H9 (cell line): ENCODE results near the gene TMEM163. TPM values are rescaled to one million over a fixed set of nuclear protein-coding genes. Genes with fewer than 3 reads are reported as not detected.

Source experiments
- DNase-seq: peaks from one replicate; pipeline ENCODE4 v3.0.0-alpha.2; 2017
- H2AFZ ChIP-seq: one replicate; pipeline ENCODE4 v1.6.1; 2013; ENCODE audit warnings: mild to moderate bottlenecking, low read length, control low read depth, moderate library complexity
- H2AK5ac ChIP-seq: 2 replicates; pipeline ENCODE4 v1.6.1; 2013; ENCODE audit warnings: low read length, control low read depth, mixed read lengths; ENCODE audit not compliant: insufficient read length
- H2BK120ac ChIP-seq: one replicate; pipeline ENCODE4 v1.6.1; 2013; ENCODE audit warnings: low read depth, mild to moderate bottlenecking, low read length, control low read depth, inconsistent platforms; ENCODE audit not compliant: poor library complexity, severe bottlenecking
- H2BK12ac ChIP-seq: 2 replicates; pipeline ENCODE4 v1.6.1; 2013; ENCODE audit warnings: low read length, control low read depth, mixed read lengths, low read depth; ENCODE audit not compliant: insufficient read length
- H2BK15ac ChIP-seq: 2 replicates; pipeline ENCODE4 v1.6.1; 2013; ENCODE audit warnings: low read depth, low read length, control low read depth
- H2BK20ac ChIP-seq: one replicate; pipeline ENCODE4 v1.6.1; 2013; ENCODE audit warnings: low read depth, mild to moderate bottlenecking, low read length, control low read depth, inconsistent platforms; ENCODE audit not compliant: poor library complexity, severe bottlenecking
- H2BK5ac ChIP-seq: 2 replicates; pipeline ENCODE4 v1.6.1; 2013; ENCODE audit warnings: low read length, control low read depth, mixed read lengths; ENCODE audit not compliant: insufficient read length
- H3K14ac ChIP-seq: 2 replicates; pipeline ENCODE4 v1.6.1; 2013; ENCODE audit warnings: low read length, control low read depth; ENCODE audit not compliant: insufficient read depth
- H3K18ac ChIP-seq: 2 replicates; pipeline ENCODE4 v1.6.1; 2013; ENCODE audit warnings: low read depth, mild to moderate bottlenecking, mixed read lengths, low read length, control low read depth; ENCODE audit not compliant: insufficient read length
- H3K23ac ChIP-seq: 2 replicates; pipeline ENCODE4 v1.6.1; 2013; ENCODE audit warnings: low read length, control low read depth, mixed read lengths, low read depth; ENCODE audit not compliant: insufficient read length
- H3K23me2 ChIP-seq: 2 replicates; pipeline ENCODE4 v1.6.1; 2013; ENCODE audit warnings: low read depth, mild to moderate bottlenecking, mixed read lengths, low read length, control low read depth; ENCODE audit not compliant: insufficient read length, poor library complexity, severe bottlenecking
- H3K27ac ChIP-seq: 2 replicates; pipeline ENCODE4 v1.5.1; 2013; ENCODE audit warnings: low read length, control low read depth, mixed read lengths, low read depth; ENCODE audit not compliant: insufficient read length
- H3K27me3 ChIP-seq: 2 replicates; pipeline ENCODE4 v1.6.1; 2013; ENCODE audit warnings: low read length, control low read depth, inconsistent platforms; ENCODE audit not compliant: insufficient read depth
- H3K4ac ChIP-seq: 2 replicates; pipeline ENCODE4 v1.6.1; 2013; ENCODE audit warnings: low read depth, mild to moderate bottlenecking, control low read depth, inconsistent platforms, low read length, moderate library complexity
- H3K4me1 ChIP-seq: 2 replicates; pipeline ENCODE4 v1.6.1; 2013; ENCODE audit warnings: low read length, control low read depth, inconsistent platforms; ENCODE audit not compliant: insufficient read depth
- H3K4me2 ChIP-seq: 2 replicates; pipeline ENCODE4 v1.6.1; 2013; ENCODE audit warnings: low read length, control low read depth, mixed read lengths; ENCODE audit not compliant: insufficient read length, insufficient read depth
- H3K56ac ChIP-seq: 2 replicates; pipeline ENCODE4 v1.6.1; 2013; ENCODE audit warnings: low read depth, mild to moderate bottlenecking, mixed read lengths, low read length, control low read depth; ENCODE audit not compliant: insufficient read length
- H3K79me1 ChIP-seq: 2 replicates; pipeline ENCODE4 v1.6.1; 2013; ENCODE audit warnings: low read depth, mild to moderate bottlenecking, moderate library complexity, low read length, control low read depth, inconsistent platforms; ENCODE audit not compliant: insufficient read depth, poor library complexity, severe bottlenecking
- H3K79me2 ChIP-seq: 2 replicates; pipeline ENCODE4 v1.6.1; 2013; ENCODE audit warnings: low read length, control low read depth, inconsistent platforms; ENCODE audit not compliant: insufficient read depth
- H3K9ac ChIP-seq: 2 replicates; pipeline ENCODE4 v1.6.1; 2013; ENCODE audit warnings: low read length, control low read depth, mixed read lengths; ENCODE audit not compliant: insufficient read length; ENCODE audit errors: extremely low read depth
- H3K9me3 ChIP-seq: one replicate; pipeline ENCODE4 v1.6.1; 2013; ENCODE audit warnings: low read depth, low read length, inconsistent platforms; ENCODE audit not compliant: control insufficient read depth
- H3T11ph ChIP-seq: one replicate; pipeline ENCODE4 v1.6.1; 2013; ENCODE audit warnings: mild to moderate bottlenecking, low read length, control low read depth, inconsistent platforms
- H4K20me1 ChIP-seq: one replicate; pipeline ENCODE4 v1.6.1; 2013; ENCODE audit not compliant: control insufficient read depth, insufficient read length, insufficient read depth
- H4K5ac ChIP-seq: 2 replicates; pipeline ENCODE4 v1.6.1; 2013; ENCODE audit warnings: low read depth, mild to moderate bottlenecking, mixed read lengths, low read length, control low read depth; ENCODE audit not compliant: insufficient read length
- H4K8ac ChIP-seq: replicated peaks from 2 replicates; pipeline ENCODE4 v1.6.1; 2013; ENCODE audit warnings: low read length, control low read depth, mixed read lengths, low read depth; ENCODE audit not compliant: insufficient read length
- H4K91ac ChIP-seq: 2 replicates; pipeline ENCODE4 v1.6.1; 2013; ENCODE audit warnings: low read depth, mild to moderate bottlenecking, moderate library complexity, mixed read lengths, low read length, control low read depth; ENCODE audit not compliant: insufficient read length
- H3K27ac Mint-ChIP-seq, 3 experiments: 2 replicates in 2 of 3; 3 replicates in 1 of 3; pipeline ENCODE4 v1.8.0; 2020 to 2021; ENCODE audit warnings: mixed read lengths in 3 of 3, mild to moderate bottlenecking in 1 of 3, moderate library complexity in 1 of 3
- H3K27me3 Mint-ChIP-seq: 2 replicates; pipeline ENCODE4 v1.8.0; 2021; ENCODE audit warnings: low read depth, mild to moderate bottlenecking, moderate library complexity, mixed read lengths
- H3K36me3 Mint-ChIP-seq, 3 experiments: 2 replicates in 2 of 3; 3 replicates in 1 of 3; pipeline ENCODE4 v1.8.0; 2020 to 2021; ENCODE audit warnings: low read depth in 3 of 3, mixed read lengths in 3 of 3; ENCODE audit not compliant: insufficient read depth in 1 of 3
- H3K4me1 Mint-ChIP-seq, 2 experiments: 2 replicates each; pipeline ENCODE4 v1.8.0; 2020; ENCODE audit warnings: mixed read lengths in 2 of 2
- H3K4me3 Mint-ChIP-seq, 2 experiments: 2 replicates in 1 of 2; 3 replicates in 1 of 2; pipeline ENCODE4 v1.8.0; 2020 to 2021; ENCODE audit warnings: mild to moderate bottlenecking in 2 of 2, mixed read lengths in 2 of 2, moderate library complexity in 1 of 2
- H3K9me3 Mint-ChIP-seq, 2 experiments: 2 replicates in 1 of 2; 3 replicates in 1 of 2; pipeline ENCODE4 v1.8.0; 2020; ENCODE audit warnings: mild to moderate bottlenecking in 2 of 2, mixed read lengths in 2 of 2, moderate library complexity in 1 of 2
- WGBS: extraction: QIAGEN DNeasy Blood & Tissue Kit; methylation state at CpG from one replicate; pipeline ENCODE4 v1.1.7; 2013; ENCODE audit warnings: missing lambda C conversion rate, low lambda C conversion rate, mixed read lengths; ENCODE audit not compliant: insufficient read length; ENCODE audit errors: extremely low coverage; 5-methylcytosine and 5-hydroxymethylcytosine counted together
- total RNA-seq: library from RNA; stranded (reverse); gene quantifications from 2 replicates; pipeline ENCODE4 v1.2.1, GENCODE V29; 2021
- TF ChIP-seq, protein P1 (sequence below): fragments of 200-600 bp; sonication (generic); conservative IDR thresholded peaks from 3 replicates; pipeline ENCODE4 v1.8.0; 2021; ENCODE audit warnings: antibody characterized with exemption, mild to moderate bottlenecking

Gene TMEM163
- total RNA-seq, 1 experiment from 2014 or later, result 0.39 TPM

DNA sequence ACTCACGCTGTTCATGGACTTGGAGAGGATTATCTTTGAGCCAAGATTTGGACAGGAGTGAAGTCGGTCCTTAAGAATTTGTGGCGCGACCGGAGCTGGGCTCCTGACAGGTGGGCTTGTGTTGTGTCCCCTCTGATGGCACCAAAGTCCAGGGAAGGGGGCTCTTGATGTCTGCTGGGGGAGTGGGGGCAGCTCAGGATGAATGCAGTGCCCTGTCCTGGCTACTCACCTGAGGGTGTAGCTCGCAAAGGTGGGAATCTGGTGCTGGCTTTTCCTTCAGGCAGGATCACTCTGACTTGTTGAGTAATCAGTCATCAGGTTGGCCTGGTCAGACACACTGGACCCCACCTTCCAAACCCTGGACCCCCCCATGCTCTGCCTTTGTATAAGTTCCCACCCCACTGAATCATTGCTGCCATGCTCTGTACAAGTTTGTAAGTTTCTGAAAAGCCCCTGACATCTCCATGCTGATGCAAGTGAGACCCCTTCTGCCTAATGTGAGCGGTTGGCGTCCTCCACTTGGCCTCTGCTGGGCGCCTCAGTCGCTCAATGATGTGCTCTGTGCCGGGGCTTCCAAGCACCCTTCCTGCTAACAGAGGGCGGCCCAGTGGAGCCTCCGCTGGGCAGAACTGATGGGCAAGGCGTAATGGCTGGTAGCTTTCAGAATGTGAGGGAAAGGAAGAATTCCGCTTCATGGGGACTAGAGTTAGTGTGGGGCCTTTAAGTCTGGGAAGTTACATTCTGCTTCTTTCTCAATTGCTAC is 268.9 kb downstream of the TMEM163 start:
- H2BK12ac ChIP-seq, result no peak overlapping the region
- H3K27me3 ChIP-seq, result no peaks in the 10 kb centered on the region
- H3K9ac ChIP-seq, result no peak overlapping the region
- no peak overlapping the region for H3K14ac ChIP-seq
- H3K23ac ChIP-seq, result no peak overlapping the region
- H3K4me3 Mint-ChIP-seq, result no peak overlapping the region
- no peaks in the 10 kb centered on the region for H3K9me3 Mint-ChIP-seq
- H2BK5ac ChIP-seq, result no peak overlapping the region
- no peak overlapping the region for H3K18ac ChIP-seq
- no peak overlapping the region for H3K27ac Mint-ChIP-seq
- no peak overlapping the region for H2AFZ ChIP-seq
- peaks cover 7 to 13% (median 13%) of the 10 kb centered on the region in 3 experiments; a peak in 6 of 7 replicates for H3K36me3 Mint-ChIP-seq
- H2BK20ac ChIP-seq, result no peak overlapping the region
- no CpG with 5 or more reads among the region's 15 CpGs for WGBS
- H3K23me2 ChIP-seq, result no peaks in the 10 kb centered on the region
- no peak overlapping the region for H3K27ac ChIP-seq
- H3K4me1 Mint-ChIP-seq, result peaks cover 10 to 14% of the 10 kb centered on the region in 2 experiments; a peak in 3 of 4 replicates
- DNase-seq, result no peak
- no peak overlapping the region for H3K4ac ChIP-seq
- TF ChIP-seq, protein P1, sequence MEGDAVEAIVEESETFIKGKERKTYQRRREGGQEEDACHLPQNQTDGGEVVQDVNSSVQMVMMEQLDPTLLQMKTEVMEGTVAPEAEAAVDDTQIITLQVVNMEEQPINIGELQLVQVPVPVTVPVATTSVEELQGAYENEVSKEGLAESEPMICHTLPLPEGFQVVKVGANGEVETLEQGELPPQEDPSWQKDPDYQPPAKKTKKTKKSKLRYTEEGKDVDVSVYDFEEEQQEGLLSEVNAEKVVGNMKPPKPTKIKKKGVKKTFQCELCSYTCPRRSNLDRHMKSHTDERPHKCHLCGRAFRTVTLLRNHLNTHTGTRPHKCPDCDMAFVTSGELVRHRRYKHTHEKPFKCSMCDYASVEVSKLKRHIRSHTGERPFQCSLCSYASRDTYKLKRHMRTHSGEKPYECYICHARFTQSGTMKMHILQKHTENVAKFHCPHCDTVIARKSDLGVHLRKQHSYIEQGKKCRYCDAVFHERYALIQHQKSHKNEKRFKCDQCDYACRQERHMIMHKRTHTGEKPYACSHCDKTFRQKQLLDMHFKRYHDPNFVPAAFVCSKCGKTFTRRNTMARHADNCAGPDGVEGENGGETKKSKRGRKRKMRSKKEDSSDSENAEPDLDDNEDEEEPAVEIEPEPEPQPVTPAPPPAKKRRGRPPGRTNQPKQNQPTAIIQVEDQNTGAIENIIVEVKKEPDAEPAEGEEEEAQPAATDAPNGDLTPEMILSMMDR, result no peak
- H4K91ac ChIP-seq, result no peak overlapping the region
- no peak overlapping the region for H3T11ph ChIP-seq
- H3K27me3 Mint-ChIP-seq, result no peaks in the 10 kb centered on the region
- no peak overlapping the region for H3K56ac ChIP-seq
- no peak overlapping the region for H2BK120ac ChIP-seq
- no peaks in the 10 kb centered on the region for H3K79me1 ChIP-seq
- no peak overlapping the region for H2AK5ac ChIP-seq
- H3K79me2 ChIP-seq, result no peaks in the 10 kb centered on the region
- H4K8ac ChIP-seq, result no peak overlapping the region
- H4K5ac ChIP-seq, result no peak overlapping the region
- no peaks in the 10 kb centered on the region for H3K9me3 ChIP-seq
- no peaks in the 10 kb centered on the region for H4K20me1 ChIP-seq
- no peaks in the 10 kb centered on the region for H3K4me1 ChIP-seq
- H3K4me2 ChIP-seq, result no peak overlapping the region
- no peak overlapping the region for H2BK15ac ChIP-seq
